ENCODE data around the gene WFIKKN2. TPM values are rescaled to one million over a fixed set of nuclear protein-coding genes. Genes with fewer than 3 reads are reported as not detected.

The WFIKKN2 gene
- total and polyA plus RNA-seq, 2 of the 13 experiments (the other 11 are each of a cell fraction or from before 2014, with no cell fraction given), result not detected

DNA sequence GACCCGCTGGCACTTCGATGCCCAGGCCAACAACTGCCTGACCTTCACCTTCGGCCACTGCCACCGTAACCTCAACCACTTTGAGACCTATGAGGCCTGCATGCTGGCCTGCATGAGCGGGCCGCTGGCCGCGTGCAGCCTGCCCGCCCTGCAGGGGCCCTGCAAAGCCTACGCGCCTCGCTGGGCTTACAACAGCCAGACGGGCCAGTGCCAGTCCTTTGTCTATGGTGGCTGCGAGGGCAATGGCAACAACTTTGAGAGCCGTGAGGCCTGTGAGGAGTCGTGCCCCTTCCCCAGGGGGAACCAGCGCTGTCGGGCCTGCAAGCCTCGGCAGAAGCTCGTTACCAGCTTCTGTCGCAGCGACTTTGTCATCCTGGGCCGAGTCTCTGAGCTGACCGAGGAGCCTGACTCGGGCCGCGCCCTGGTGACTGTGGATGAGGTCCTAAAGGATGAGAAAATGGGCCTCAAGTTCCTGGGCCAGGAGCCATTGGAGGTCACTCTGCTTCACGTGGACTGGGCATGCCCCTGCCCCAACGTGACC lies 5.0 kb downstream of the WFIKKN2 start (continued):
- 0 out of 2 replicates have a peak, but pooled peaks have one; percentile 11 for TF ChIP-seq ZNF768 (CRISPR knock-in tag; IDR thresholded peaks at IDR 0.05)
- TF ChIP-seq AGO2 (optimal IDR thresholded peaks at IDR 0.05; ENCODE audit: low read depth, low read length), result peak; percentile 21

GRCh38 chr17:50841277-50841948 lies 6.0 kb downstream of the WFIKKN2 start:
- in situ Hi-C loops (cut with HindIII; ENCODE audit: extremely low pct_ligation_motif_present, low pct_unique_long_range_greater_than_20kb) (loop anchor here (5.0 kb wide), 1 partner anchor 54 kb away; no protein-coding TSS in a partner anchor), intact Hi-C loops (cut with micrococcal nuclease; ENCODE audit: unreplicated experiment) (loop anchor here (5.0 kb wide), 1 partner anchor 39 kb away; no protein-coding TSS in a partner anchor)
- Histone ChIP-seq H2AFZ (ENCODE audit: low read length) (no peak overlapping the region), H3K79me2 (ENCODE audit: insufficient read depth, low read length) (no peaks in the 10 kb centered on the region), H3K4me1 (ENCODE audit: insufficient read depth, low read length) (peaks cover 78% of the 10 kb centered on the region), H3K9ac (ENCODE audit: insufficient read depth, low read depth, low read length) (no peak overlapping the region), H3K9me3 (ENCODE audit: low read length) (no peaks in the 10 kb centered on the region), H3K27me3 (ENCODE audit: control insufficient read depth in 1 of 2, insufficient read depth in 2 of 2, low read length in 2 of 2) (peaks cover 8 to 79% of the 10 kb centered on the region in 2 experiments; a peak in 4 of 5 replicates), H3K36me3 (replicated peaks in 1 of 2; ENCODE audit: control insufficient read depth in 1 of 2, insufficient read depth in 2 of 2, low read length in 2 of 2) (no peaks in the 10 kb centered on the region), H3K4me3 (replicated peaks in 1 of 3; ENCODE audit: insufficient read depth in 1 of 3, low read depth in 2 of 3, low read length in 3 of 3) (peak overlapping the region in 1 of 3 experiments; percentile 21; a peak in 1 of 6 replicates), H3K27ac (ENCODE audit: extremely low read length, insufficient read depth, low read length) (no peak overlapping the region), H3K4me2 (ENCODE audit: low read depth, low read length) (peak overlapping the region; percentile 46), H4K20me1 (ENCODE audit: insufficient read depth, low read length) (no peaks in the 10 kb centered on the region)
- ATAC-seq (peak; percentile 1; the same call in 1 of the 3 replicates), FAIRE-seq (no peak), DNase-seq (ENCODE audit: low spot score) (no peak)
- CTCF ChIA-PET (ENCODE audit: low intra/inter-chr PET ratio, low total read pairs), result interaction anchor here (0.7 to 4.4 kb wide), 7 partner anchors 11 to 295 kb away, joined by 3 to 94 read pairs (median 4); partner anchors contain the start of gene SPATA20
- TF ChIP-seq ZNF432 (CRISPR knock-in tag; IDR thresholded peaks at IDR 0.05; ENCODE audit: borderline replicate concordance), result no peak
- TF ChIP-seq HINFP (CRISPR knock-in tag; IDR thresholded peaks at IDR 0.05; ENCODE audit: low read depth), result no peak
- TF ChIP-seq ZNF333 (CRISPR knock-in tag; IDR thresholded peaks at IDR 0.05; ENCODE audit: borderline replicate concordance), result no peak
- no peak for TF ChIP-seq FOSL2 (CRISPR knock-in tag; IDR thresholded peaks at IDR 0.05)
- 0 out of 2 replicates have a peak, but pooled peaks have one; percentile 43 for TF ChIP-seq ARNT2 (CRISPR knock-in tag; IDR thresholded peaks at IDR 0.05; ENCODE audit: low read depth)
- peak; percentile 31; the same call in 1 of the 2 replicates for TF ChIP-seq ZNF7 (CRISPR knock-in tag; IDR thresholded peaks at IDR 0.05)
- 0 out of 2 replicates have a peak, but pooled peaks have one; percentile 50 for TF ChIP-seq SP4 (CRISPR knock-in tag; IDR thresholded peaks at IDR 0.05)
- TF ChIP-seq ZNF572 (CRISPR knock-in tag; IDR thresholded peaks at IDR 0.05), result 0 out of 2 replicates have a peak, but pooled peaks have one; percentile 30
- TF ChIP-seq EZH2 (conservative IDR thresholded peaks at IDR 0.05; ENCODE audit: low read depth, low read length), result peak; percentile 57; the same call in 1 of the 2 replicates
- 0 out of 2 replicates have a peak, but pooled peaks have one; percentile 23 for TF ChIP-seq CHCHD3 (CRISPR knock-in tag; IDR thresholded peaks at IDR 0.05)
- TF ChIP-seq, protein P1, sequence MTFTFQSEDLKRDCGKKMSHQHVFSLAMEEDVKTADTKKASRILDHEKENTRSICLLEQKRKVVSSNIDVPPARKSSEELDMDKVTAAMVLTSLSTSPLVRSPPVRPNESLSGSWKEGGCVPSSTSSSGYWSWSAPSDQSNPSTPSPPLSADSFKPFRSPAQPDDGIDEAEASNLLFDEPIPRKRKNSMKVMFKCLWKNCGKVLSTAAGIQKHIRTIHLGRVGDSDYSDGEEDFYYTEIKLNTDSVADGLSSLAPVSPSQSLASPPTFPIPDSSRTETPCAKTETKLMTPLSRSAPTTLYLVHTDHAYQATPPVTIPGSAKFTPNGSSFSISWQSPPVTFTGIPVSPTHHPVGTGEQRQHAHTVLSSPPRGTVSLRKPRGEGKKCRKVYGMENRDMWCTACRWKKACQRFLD (CRISPR knock-in tag; IDR thresholded peaks at IDR 0.05; ENCODE audit: borderline replicate concordance), result 0 out of 2 replicates have a peak, but pooled peaks have one; percentile 33
- TF ChIP-seq, protein P2, sequence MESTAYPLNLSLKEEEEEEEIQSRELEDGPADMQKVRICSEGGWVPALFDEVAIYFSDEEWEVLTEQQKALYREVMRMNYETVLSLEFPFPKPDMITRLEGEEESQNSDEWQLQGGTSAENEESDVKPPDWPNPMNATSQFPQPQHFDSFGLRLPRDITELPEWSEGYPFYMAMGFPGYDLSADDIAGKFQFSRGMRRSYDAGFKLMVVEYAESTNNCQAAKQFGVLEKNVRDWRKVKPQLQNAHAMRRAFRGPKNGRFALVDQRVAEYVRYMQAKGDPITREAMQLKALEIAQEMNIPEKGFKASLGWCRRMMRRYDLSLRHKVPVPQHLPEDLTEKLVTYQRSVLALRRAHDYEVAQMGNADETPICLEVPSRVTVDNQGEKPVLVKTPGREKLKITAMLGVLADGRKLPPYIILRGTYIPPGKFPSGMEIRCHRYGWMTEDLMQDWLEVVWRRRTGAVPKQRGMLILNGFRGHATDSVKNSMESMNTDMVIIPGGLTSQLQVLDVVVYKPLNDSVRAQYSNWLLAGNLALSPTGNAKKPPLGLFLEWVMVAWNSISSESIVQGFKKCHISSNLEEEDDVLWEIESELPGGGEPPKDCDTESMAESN (CRISPR knock-in tag; conservative IDR thresholded peaks at IDR 0.05), result peak; percentile 44; the same call in 1 of the 2 replicates
- POLR2A ChIA-PET, result interaction anchor here (0.8 to 1.6 kb wide), 2 partner anchors 12 to 25 kb away, joined by 3 to 4 read pairs; partner anchors contain the start of gene TOB1
- no TSS peak for BruUV-seq (replicated peaks)
- 33% methylated on average over 10 of the region's 11 CpGs for WGBS (ENCODE audit: low lambda C conversion rate)
